HG03196 (cell line): ENCODE results near the gene ZNF628.

Source experiments
- ATAC-seq: cut with Tn5 transposase; IDR thresholded peaks from one replicate; pipeline ENCODE4 v1.9.1; 2021; ENCODE audit not compliant: unreplicated experiment

The ZNF628 gene

GRCh38 chr19:55483706-55484592, 7.5 kb downstream of the ZNF628 start:
- no peak for ATAC-seq

GRCh38 chr19:55484593-55485438, 8.4 kb downstream of the ZNF628 start, which contains the start of gene NAT14:
Gene NAT14, plus strand, starts transcription at chr19:55485188. Its CDS starts 521 bp downstream, at chr19:55485709.
- ATAC-seq: no peak

- ATAC-seq: no peak
Measured at GRCh38 chr19:55485439-55486011, 9.1 kb downstream of the ZNF628 start.

- no peak for ATAC-seq
Measured at GRCh38 chr19:55486043-55486970, 9.9 kb downstream of the ZNF628 start.

- ATAC-seq: no peak
Measured at GRCh38 chr19:55486971-55487923, 10.8 kb downstream of the ZNF628 start.

- no peak for ATAC-seq
Measured at GRCh38 chr19:55487924-55488687, 11.7 kb downstream of the ZNF628 start, which contains the start of gene SSC5D. Gene SSC5D, plus strand, starts transcription at chr19:55488436. Its CDS starts 154 bp downstream, at chr19:55488590.

GRCh38 chr19:55488986-55489710, 12.7 kb downstream of the ZNF628 start:
- no peak for ATAC-seq

GRCh38 chr19:55489711-55490477, 13.5 kb downstream of the ZNF628 start:
- no peak for ATAC-seq

GRCh38 chr19:55490478-55491432, 14.3 kb downstream of the ZNF628 start:
- no peak for ATAC-seq

- no peak for ATAC-seq
Measured at GRCh38 chr19:55491546-55492360, 15.3 kb downstream of the ZNF628 start.

GRCh38 chr19:55492362-55492944, 16.0 kb downstream of the ZNF628 start:
- no peak for ATAC-seq

- no peak for ATAC-seq
Measured at GRCh38 chr19:55493052-55493644, 16.7 kb downstream of the ZNF628 start.

- ATAC-seq: no peak
Measured at GRCh38 chr19:55493645-55494171, 17.3 kb downstream of the ZNF628 start.

GRCh38 chr19:55494172-55494761, 17.9 kb downstream of the ZNF628 start:
- no peak for ATAC-seq
